ENCODE measurements around the gene THOC1. TPM values are rescaled to one million over a fixed set of nuclear protein-coding genes. Genes with fewer than 3 reads are reported as not detected.
"Not testable (repeated sequence)": the region's sequence is repeated elsewhere in the genome, so short reads cannot be mapped to it uniquely, and the experiment has no call there.

The THOC1 gene
- total RNA-seq (2014; rRNA removed; shearing (Covaris generic)), result 43.0 and 55.6 TPM in 2 replicates
- 91.8 and 120 TPM in 2 replicates for polyA plus RNA-seq (2014; cell fraction: nucleus; rRNA removed)

- DNase-seq (ENCODE audit: extremely low read depth, low read depth), result peak; percentile 78
Observed at GRCh38 chr18:267688-268552, at the start of gene THOC1. TSS of gene THOC1 (minus strand) at chr18:268047. CDS start at chr18:268019, 28 bp downstream.

- no peak for DNase-seq (ENCODE audit: extremely low read depth, low read depth)
Observed at GRCh38 chr18:317618-318017, 49.8 kb upstream of the THOC1 start.

GRCh38 chr18:316393-316792, 48.5 kb upstream of the THOC1 start:
- no peak for DNase-seq (ENCODE audit: extremely low read depth, low read depth)

GRCh38 chr18:313931-314330, 46.1 kb upstream of the THOC1 start:
- no peak for DNase-seq (ENCODE audit: extremely low read depth, low read depth)

- no peak for DNase-seq (ENCODE audit: extremely low read depth, low read depth)
Observed at GRCh38 chr18:312415-312814, 44.6 kb upstream of the THOC1 start.

- no peak for DNase-seq (ENCODE audit: extremely low read depth, low read depth)
Observed at GRCh38 chr18:310042-310441, 42.2 kb upstream of the THOC1 start.

GRCh38 chr18:308086-308485, 40.2 kb upstream of the THOC1 start:
- not testable (repeated sequence) for DNase-seq (ENCODE audit: extremely low read depth, low read depth)

- DNase-seq (ENCODE audit: extremely low read depth, low read depth), result no peak
Observed at GRCh38 chr18:306608-307255, 38.9 kb upstream of the THOC1 start.

- no peak for DNase-seq (ENCODE audit: extremely low read depth, low read depth)
Observed at GRCh38 chr18:305003-305501, 37.2 kb upstream of the THOC1 start.

- no peak for DNase-seq (ENCODE audit: extremely low read depth, low read depth)
Observed at GRCh38 chr18:303607-304006, 35.8 kb upstream of the THOC1 start.

- no peak for DNase-seq (ENCODE audit: extremely low read depth, low read depth)
Observed at GRCh38 chr18:303011-303410, 35.2 kb upstream of the THOC1 start.

- DNase-seq (ENCODE audit: extremely low read depth, low read depth), result no peak
Observed at GRCh38 chr18:302097-302496, 34.2 kb upstream of the THOC1 start.

- no peak for DNase-seq (ENCODE audit: extremely low read depth, low read depth)
Observed at GRCh38 chr18:297936-298335, 30.1 kb upstream of the THOC1 start.

GRCh38 chr18:295756-296490, 28.1 kb upstream of the THOC1 start:
- DNase-seq (ENCODE audit: extremely low read depth, low read depth), result no peak

- no peak for DNase-seq (ENCODE audit: extremely low read depth, low read depth)
Observed at GRCh38 chr18:294566-294965, 26.7 kb upstream of the THOC1 start.

- DNase-seq (ENCODE audit: extremely low read depth, low read depth), result no peak
Observed at GRCh38 chr18:293536-293935, 25.7 kb upstream of the THOC1 start.

- no peak for DNase-seq (ENCODE audit: extremely low read depth, low read depth)
Observed at GRCh38 chr18:292271-292670, 24.4 kb upstream of the THOC1 start.

GRCh38 chr18:289970-290369, 22.1 kb upstream of the THOC1 start:
- not testable (repeated sequence) for DNase-seq (ENCODE audit: extremely low read depth, low read depth)

- no peak for DNase-seq (ENCODE audit: extremely low read depth, low read depth)
Observed at GRCh38 chr18:289026-289425, 21.2 kb upstream of the THOC1 start.

GRCh38 chr18:286515-287310, 18.9 kb upstream of the THOC1 start:
- no peak for DNase-seq (ENCODE audit: extremely low read depth, low read depth)
